GM08714 (cell line): ENCODE measurements around the gene KIF16B.
"Not testable (repeated sequence)": the region's sequence is repeated elsewhere in the genome, so short reads cannot be mapped to it uniquely, and the experiment has no call there.

Experiments used
- H3K4me3 ChIP-seq: fragments of 200-500 bp; sonication (Bioruptor generic); 2 replicates; pipeline ENCODE4 v1.5.1; 2014; ENCODE audit warnings: mild to moderate bottlenecking, low read length, inconsistent platforms
- ZNF274 ChIP-seq: IDR thresholded peaks from 2 replicates; pipeline ENCODE4 v1.6.1; 2012; ENCODE audit warnings: mild to moderate bottlenecking, low read depth, low read length

Gene KIF16B

DNA sequence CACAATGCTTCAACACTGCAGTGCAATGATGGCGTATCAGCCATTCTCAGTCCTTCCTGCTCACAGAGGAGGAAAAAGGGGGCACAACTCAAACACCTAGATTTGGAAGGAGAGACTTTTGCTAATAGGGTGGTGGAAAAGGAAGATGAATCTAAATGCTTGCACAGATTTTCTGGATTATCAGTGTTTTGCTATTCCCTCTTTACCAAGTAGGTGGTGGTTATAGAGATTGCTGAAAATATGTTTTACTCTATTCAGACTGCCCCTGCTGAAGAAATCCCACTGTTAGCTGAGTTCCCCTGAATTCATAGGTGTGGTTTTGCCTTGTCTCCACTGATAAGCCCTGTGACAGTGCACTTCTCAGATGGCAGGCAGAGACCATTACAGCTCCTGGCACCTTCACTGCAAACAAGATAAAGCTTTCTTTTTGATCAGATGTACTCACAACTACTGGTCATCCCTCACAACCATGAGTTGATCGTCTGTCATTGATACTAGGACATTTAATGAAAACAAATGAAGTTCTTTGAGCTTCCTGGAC lies 311.4 kb downstream of the KIF16B start:
- H3K4me3 ChIP-seq, result no peak overlapping the region
- no peak for TF ChIP-seq ZNF274

DNA sequence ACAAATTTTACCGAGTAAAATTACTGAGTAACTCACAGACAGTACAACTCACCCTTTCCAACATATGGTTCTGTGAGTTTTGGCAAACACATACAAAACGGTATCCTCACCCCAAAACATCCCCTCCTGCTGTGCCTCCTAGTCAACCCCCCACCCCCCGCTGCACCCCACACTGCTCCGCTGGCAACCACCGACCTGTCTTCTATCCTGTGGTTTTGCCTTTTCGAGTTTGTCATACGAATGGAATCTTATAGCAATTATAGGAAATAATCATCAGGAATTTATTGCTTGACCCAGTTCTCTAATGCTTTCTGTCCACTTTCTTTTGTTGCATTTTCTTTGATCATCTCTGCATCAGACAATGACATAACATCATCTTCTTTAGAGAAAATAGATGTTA lies 312.3 kb downstream of the KIF16B start:
- H3K4me3 ChIP-seq, result no peak overlapping the region
- no peak for TF ChIP-seq ZNF274

DNA sequence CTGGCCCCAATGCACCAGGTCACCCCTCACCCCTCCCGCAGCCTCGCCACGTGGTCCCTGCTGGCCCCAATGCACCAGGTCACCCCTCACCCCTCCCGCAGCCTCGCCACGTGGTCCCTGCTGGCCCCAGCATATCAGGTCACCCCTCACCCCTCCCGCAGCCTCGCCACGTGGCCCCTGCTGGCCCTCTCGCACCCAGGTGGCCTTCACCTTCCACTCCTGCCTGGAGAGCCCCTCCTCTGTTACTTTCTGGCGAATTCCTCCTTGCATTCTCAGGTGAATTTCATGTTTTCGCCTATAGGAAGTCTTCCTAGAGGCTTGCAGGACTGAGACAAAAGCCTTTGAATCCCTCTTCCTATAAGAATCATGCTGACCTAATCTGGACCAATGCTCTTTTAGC lies 313.1 kb downstream of the KIF16B start:
- H3K4me3 ChIP-seq, result not testable (repeated sequence)

DNA sequence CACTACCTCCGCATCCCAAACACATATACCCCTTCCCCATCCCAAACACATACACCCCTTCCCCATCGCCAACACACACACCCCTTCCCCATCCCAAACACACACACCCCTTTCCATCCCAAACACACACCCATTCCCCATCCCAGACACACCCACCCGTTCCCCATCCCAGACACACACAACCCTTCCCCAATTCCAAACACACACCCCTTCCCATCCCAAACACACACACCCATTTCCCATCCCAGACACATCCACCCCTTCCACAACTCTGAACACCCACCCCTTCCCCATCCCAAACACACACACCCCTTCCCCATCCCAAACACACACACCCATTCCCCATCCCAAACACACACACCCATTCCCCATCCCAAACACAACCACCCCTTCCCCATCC lies 314.5 kb downstream of the KIF16B start:
- TF ChIP-seq ZNF274, result no peak
- H3K4me3 ChIP-seq, result no peak overlapping the region

DNA sequence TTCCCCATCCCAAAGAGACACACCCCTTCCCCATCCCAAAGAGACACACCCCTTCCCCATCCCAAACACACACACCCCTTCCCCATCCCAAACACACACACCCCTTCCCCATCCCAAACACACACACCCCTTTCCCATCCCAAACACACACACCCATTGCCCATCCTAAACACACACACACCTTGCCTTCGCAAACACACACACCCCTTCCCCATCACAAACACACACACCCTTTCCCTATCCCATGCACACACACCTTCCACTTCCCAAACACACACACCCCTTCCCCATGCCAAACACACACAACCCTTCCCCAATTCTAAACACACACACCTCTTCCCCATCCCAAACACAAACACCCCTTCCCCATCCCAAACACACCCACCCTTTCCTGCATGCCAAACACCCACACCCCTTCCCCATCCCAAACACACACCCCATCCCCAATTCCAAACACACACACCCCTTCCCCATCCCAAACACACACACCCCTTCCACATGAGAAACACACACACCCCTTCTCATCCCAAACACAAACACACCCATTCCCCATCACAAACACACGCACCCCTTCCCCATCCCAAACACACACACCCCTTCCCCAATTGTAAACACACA lies 315.3 kb downstream of the KIF16B start:
- no peak overlapping the region for H3K4me3 ChIP-seq
- TF ChIP-seq ZNF274, result no peak

DNA sequence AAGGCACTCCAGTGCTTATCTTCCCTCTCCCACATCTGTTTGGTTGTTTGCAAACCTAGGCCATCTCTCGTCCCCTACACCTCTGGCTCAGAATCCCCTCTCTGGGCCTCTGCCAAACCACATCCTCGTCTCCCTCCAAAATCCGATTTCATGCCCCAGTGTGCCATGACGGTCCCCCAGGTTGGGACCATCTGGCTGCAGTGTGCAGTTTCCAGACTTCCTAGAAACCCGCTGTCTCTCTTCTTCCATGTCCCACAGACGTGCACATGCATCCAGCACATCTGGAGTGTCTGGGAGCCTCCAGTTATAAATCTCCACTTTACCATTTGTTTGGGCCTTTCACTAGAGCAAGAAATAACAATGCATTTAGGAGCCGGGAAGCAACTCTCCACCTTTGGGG lies 316.2 kb downstream of the KIF16B start:
- no peak for TF ChIP-seq ZNF274
- no peak overlapping the region for H3K4me3 ChIP-seq

DNA sequence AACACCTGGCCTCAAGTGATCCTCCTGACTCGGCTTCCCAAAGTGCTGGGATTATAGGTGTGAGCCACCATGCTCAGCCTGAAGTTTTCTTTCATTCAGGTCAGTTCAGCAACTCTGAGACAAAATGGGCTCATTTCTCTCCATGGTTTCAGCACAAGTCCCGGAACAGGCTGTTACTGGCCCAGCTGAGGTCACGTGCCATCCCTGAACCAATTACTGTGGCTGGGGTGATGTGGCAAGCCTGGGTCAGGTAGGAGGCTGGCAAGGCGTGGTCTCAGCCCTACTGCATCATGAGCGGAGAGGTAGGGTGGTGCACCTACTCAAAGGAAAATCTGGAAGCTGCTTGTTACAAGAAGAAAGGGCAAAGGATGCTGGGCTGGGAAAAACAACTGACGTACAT lies 326.4 kb downstream of the KIF16B start:
- TF ChIP-seq ZNF274, result no peak
- H3K4me3 ChIP-seq, result no peak overlapping the region

DNA sequence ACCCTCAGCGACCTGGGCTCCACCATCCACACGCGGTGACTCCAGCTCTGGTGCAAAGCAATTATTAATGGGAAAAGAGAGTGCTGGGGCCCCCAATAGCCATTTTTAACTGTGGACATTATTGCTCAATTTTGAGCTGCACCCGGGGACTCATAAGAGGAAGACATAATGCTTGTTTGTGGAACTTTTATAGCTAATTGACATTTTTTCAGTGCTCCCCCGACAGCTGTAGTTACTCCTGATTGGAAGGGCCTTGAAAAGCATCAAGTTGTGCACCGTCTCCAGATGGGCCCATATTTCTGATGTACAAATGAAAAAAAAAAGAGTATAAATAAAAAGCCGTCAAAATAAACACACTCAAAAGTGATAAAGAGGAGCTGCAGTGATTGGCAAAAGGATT lies 327.0 kb downstream of the KIF16B start:
- TF ChIP-seq ZNF274, result no peak
- H3K4me3 ChIP-seq, result no peak overlapping the region

DNA sequence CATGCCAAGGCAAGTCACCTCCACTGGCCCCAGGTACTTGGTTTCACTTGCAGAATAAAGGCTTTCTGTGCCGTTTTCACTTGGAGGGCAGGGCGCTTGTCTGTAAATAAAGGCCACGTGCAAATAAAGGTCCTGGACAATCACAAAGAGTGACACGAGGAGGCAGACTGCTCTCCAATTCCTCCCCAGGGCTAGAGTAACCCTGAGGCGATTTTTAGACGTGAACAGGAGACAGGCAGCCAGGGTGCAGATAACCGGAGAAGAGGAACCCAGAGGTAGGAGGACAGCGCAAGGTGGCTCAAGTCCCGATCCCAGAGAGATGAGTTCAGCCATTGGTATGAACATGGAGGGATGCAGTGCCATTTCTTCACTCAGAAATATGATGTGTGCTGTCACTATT lies 327.4 kb downstream of the KIF16B start:
- TF ChIP-seq ZNF274, result no peak
- no peak overlapping the region for H3K4me3 ChIP-seq

DNA sequence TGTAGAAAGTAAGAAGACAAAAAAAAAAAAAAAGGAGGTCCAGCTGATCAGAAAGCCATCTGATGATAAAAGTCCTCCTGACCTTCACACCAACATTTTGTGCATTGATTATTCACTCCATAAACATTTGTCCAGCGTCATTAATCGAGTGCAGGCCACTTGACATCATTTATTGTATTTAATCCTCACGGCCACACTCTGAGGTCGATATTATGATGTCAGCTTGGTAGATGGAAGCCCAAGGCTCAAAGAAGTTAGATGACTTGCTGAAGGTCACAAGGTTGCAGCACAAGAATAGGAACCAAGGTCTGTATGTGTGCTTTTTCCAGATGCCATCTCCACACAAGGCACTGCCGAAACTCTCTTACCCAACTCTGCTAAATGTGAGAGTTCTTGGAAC lies 328.4 kb downstream of the KIF16B start:
- TF ChIP-seq ZNF274, result no peak

DNA sequence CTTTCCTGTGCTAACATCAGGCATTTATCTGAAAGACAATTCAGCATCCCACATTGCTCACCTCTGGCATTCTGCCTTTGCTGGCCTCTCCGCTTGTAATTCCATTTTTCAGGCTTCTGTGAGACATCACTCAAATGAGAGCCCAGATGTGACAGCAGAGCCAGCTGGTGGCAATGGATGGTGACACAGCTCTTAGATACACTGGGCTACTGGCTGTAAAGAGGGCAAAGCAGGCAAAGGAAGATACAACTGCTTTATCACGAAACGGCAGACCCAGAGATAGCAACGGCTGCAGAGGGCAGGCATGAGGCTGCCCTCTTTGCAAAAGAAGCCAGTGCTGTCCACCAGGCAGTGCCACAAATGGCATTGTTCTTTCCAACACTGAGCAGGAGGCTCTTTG lies 329.8 kb downstream of the KIF16B start:
- TF ChIP-seq ZNF274, result no peak
- no peak overlapping the region for H3K4me3 ChIP-seq

More for the DNA sequence above, 328.4 kb downstream of the KIF16B start:
- H3K4me3 ChIP-seq, result no peak overlapping the region

DNA sequence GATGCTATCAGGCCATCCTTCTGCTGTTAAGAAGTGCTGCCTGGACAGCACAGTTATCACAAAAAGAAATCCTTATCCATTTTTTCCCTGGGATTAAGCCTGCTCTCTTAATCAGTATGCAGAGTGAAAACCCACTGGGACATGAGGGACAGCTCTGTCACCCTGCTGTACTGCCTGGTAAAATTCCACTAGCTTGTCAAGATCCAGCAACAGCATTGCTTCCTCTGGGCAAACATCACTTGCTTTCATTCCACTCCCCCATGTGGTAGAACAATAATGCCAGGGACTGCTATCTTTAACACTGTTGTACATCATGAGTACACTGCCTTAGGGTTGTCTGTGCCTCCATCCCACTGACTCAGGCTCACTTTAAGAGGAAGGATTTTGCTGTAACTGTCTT lies 331.3 kb downstream of the KIF16B start:
- no peak overlapping the region for H3K4me3 ChIP-seq
- no peak for TF ChIP-seq ZNF274

DNA sequence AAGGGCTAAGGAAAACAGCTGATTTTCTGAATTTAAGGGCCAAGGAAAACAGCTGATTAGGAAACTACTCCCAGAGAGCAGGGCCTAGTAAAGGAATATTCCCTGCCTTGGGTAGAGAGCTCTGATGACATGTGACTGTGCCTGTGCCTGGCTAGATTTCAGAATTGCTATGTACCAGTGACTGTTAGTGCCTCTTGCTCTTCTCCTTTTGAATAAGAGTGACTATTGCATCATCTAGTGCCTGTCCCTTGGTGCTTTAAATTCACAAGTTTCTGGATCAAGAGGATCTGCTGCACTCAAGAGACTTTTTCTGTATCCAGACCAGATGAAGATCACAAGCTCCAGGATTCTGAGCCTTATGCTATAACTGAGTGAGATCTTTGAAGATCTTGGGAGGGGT lies 332.9 kb downstream of the KIF16B start:
- no peak for TF ChIP-seq ZNF274
- H3K4me3 ChIP-seq, result no peak overlapping the region

DNA sequence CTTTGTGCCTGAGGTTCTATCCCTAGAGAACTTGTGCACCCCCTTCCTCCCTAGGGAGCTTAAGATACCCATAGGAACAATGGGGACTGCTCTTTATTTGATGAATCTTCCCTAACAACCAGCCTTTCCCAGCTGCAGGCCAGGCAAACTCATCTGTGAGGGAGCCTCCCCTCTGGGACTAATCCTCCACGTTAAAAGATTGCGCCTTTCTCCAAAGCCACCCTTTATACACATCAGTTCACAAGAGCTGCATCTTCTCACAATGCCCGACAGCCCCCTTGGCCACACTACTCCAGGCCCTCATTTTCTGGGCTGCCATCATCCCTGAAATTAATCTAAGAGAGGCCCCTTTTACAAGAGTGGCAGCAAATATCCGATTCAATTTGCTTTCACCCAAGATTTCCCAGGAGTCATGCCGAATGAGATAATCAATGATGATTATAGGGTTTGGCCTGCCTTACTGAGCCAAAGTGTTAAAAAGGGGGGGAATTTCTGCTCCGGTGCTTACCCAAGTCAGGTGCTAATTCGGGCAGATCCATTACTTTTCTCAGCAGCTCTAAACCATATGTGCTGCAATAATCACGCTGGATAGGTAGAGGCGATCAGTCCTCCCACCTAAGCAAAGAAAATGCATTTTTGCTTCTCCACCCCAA lies 336.5 kb downstream of the KIF16B start:
- TF ChIP-seq ZNF274, result no peak
- no peak overlapping the region for H3K4me3 ChIP-seq

DNA sequence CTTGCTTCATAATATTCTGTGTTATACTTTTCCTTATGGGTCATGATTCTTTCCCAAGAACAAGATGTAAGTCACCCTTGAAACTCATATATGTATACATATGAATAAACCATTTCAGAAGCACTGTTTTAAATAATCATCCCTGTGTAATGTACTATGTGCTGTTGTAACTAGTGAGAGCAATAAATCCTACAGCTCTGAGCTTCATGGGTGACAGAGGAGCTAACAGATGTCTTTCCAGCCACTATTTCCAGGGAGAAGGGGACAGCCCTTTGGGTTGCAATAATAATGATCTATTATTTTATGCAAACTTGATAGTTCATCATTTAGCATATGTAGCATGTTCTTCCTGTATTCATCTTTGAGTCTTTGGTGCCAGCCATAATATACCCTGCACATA lies 342.8 kb downstream of the KIF16B start:
- H3K4me3 ChIP-seq, result no peak overlapping the region
- no peak for TF ChIP-seq ZNF274

DNA sequence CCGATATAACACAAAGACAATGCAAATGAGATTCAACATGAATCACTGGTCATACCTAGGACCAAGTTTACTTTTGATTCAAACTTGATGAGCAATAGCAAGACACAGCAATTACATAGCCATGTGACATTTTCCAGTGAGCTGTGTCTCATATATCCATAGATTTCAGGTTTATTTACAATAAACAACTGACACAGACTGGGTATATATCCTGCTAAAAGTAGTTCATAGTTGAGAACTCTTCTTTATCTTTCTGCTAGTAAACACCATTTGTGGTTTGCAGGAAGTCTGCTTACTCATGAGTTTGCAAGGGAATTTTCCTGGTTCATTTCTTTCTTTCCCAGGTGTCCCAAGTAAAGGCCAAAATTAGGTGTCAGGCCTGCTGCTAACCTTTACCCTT lies 343.4 kb downstream of the KIF16B start:
- no peak overlapping the region for H3K4me3 ChIP-seq
- TF ChIP-seq ZNF274, result no peak
